ENCODE measurements around the gene ERO1A. TPM values are rescaled to one million over a fixed set of nuclear protein-coding genes. Genes with fewer than 3 reads are reported as not detected.

The ERO1A gene
- total RNA-seq, 1 experiment from 2014 or later: 97.3 TPM

- H3K9me2 ChIP-seq (replicated peaks; ENCODE audit: insufficient read depth, low read length): no peaks in the 10 kb centered on the region
- H3K27me3 ChIP-seq (ENCODE audit: low read length): no peaks in the 10 kb centered on the region
- H3K27ac ChIP-seq (ENCODE audit: low read length): no peak overlapping the region
- no peaks in the 10 kb centered on the region for H3K36me3 ChIP-seq (ENCODE audit: insufficient read depth, low read length)
- H3K9me3 ChIP-seq (ENCODE audit: low read length): no peaks in the 10 kb centered on the region
- DNase-seq: no peak
- H3K4me2 ChIP-seq (ENCODE audit: low read depth, low read length, poor library complexity, severe bottlenecking): no peak overlapping the region
- H3K4me1 ChIP-seq (ENCODE audit: low read length): no peaks in the 10 kb centered on the region
- H3K79me2 ChIP-seq (ENCODE audit: low read length): no peaks in the 10 kb centered on the region
- no peaks in the 10 kb centered on the region for H4K20me1 ChIP-seq (ENCODE audit: insufficient read depth, low read depth, low read length)
- H3K9ac ChIP-seq (ENCODE audit: low read length): no peak overlapping the region
- no peak overlapping the region for H3K4me3 ChIP-seq (ENCODE audit: low read length)
- no peak overlapping the region for H2AFZ ChIP-seq (ENCODE audit: low read length)
Observed at GRCh38 chr14:52596861-52597260, 98.5 kb downstream of the ERO1A start.

GRCh38 chr14:52596320-52596719 lies 99.0 kb downstream of the ERO1A start:
- no peak overlapping the region for H2AFZ ChIP-seq (ENCODE audit: low read length)
- H3K9ac ChIP-seq (ENCODE audit: low read length): no peak overlapping the region
- H3K27ac ChIP-seq (ENCODE audit: low read length): no peak overlapping the region
- no peaks in the 10 kb centered on the region for H4K20me1 ChIP-seq (ENCODE audit: insufficient read depth, low read depth, low read length)
- H3K9me3 ChIP-seq (ENCODE audit: low read length): no peaks in the 10 kb centered on the region
- H3K4me3 ChIP-seq (ENCODE audit: low read length): no peak overlapping the region
- H3K4me2 ChIP-seq (ENCODE audit: low read depth, low read length, poor library complexity, severe bottlenecking): no peak overlapping the region
- no peaks in the 10 kb centered on the region for H3K36me3 ChIP-seq (ENCODE audit: insufficient read depth, low read length)
- no peaks in the 10 kb centered on the region for H3K27me3 ChIP-seq (ENCODE audit: low read length)
- H3K4me1 ChIP-seq (ENCODE audit: low read length): no peaks in the 10 kb centered on the region
- no peak for DNase-seq
- no peaks in the 10 kb centered on the region for H3K79me2 ChIP-seq (ENCODE audit: low read length)
- no peaks in the 10 kb centered on the region for H3K9me2 ChIP-seq (replicated peaks; ENCODE audit: insufficient read depth, low read length)

- H3K27ac ChIP-seq (ENCODE audit: low read length): no peak overlapping the region
- no peak overlapping the region for H2AFZ ChIP-seq (ENCODE audit: low read length)
- no peaks in the 10 kb centered on the region for H4K20me1 ChIP-seq (ENCODE audit: insufficient read depth, low read depth, low read length)
- H3K9me2 ChIP-seq (replicated peaks; ENCODE audit: insufficient read depth, low read length): no peaks in the 10 kb centered on the region
- H3K79me2 ChIP-seq (ENCODE audit: low read length): no peaks in the 10 kb centered on the region
- no peaks in the 10 kb centered on the region for H3K27me3 ChIP-seq (ENCODE audit: low read length)
- H3K9ac ChIP-seq (ENCODE audit: low read length): no peak overlapping the region
- H3K4me2 ChIP-seq (ENCODE audit: low read depth, low read length, poor library complexity, severe bottlenecking): no peak overlapping the region
- H3K4me3 ChIP-seq (ENCODE audit: low read length): no peak overlapping the region
- H3K36me3 ChIP-seq (ENCODE audit: insufficient read depth, low read length): no peaks in the 10 kb centered on the region
- H3K4me1 ChIP-seq (ENCODE audit: low read length): no peaks in the 10 kb centered on the region
- DNase-seq: no peak
- H3K9me3 ChIP-seq (ENCODE audit: low read length): no peaks in the 10 kb centered on the region
Observed at GRCh38 chr14:52590318-52590717, 105.0 kb downstream of the ERO1A start.

Other genes starting within 250 kb of the ERO1A start
- gene TXNDC16, start 143.1 kb downstream of the ERO1A start, total RNA-seq (2014; rRNA removed; shearing (Covaris generic); ENCODE audit: low replicate concordance): 7.6 and 20.6 TPM in 2 replicates
- gene GPR137C, start 142.7 kb downstream of the ERO1A start, total RNA-seq (2014; rRNA removed; shearing (Covaris generic); ENCODE audit: low replicate concordance): 0.22 and 0.26 TPM in 2 replicates
- gene PSMC6, start 11.6 kb upstream of the ERO1A start, total RNA-seq (2014; rRNA removed; shearing (Covaris generic); ENCODE audit: low replicate concordance): 123 and 132 TPM in 2 replicates
- 14.5 and 40.5 TPM in 2 replicates for gene STYX, start 34.6 kb upstream of the ERO1A start, total RNA-seq (2014; rRNA removed; shearing (Covaris generic); ENCODE audit: low replicate concordance)
- gene GNPNAT1, start 96.0 kb upstream of the ERO1A start, total RNA-seq (2014; rRNA removed; shearing (Covaris generic); ENCODE audit: low replicate concordance): 14.4 and 30.7 TPM in 2 replicates